Activated CD8-positive, alpha-beta T cell treated with anti-CD3 and anti-CD28 coated beads for 36 hours (primary cell): ENCODE results near the gene CCL24. TPM values are rescaled to one million over a fixed set of nuclear protein-coding genes. Genes with fewer than 3 reads are reported as not detected.

Experiments
- ATAC-seq: fragments of 200-7000 bp; cut with Tn5 transposase; one replicate; pipeline ENCODE4 v1.10.0; 2021; ENCODE audit warnings: mild to moderate bottlenecking, moderate library complexity
- CTCF ChIA-PET: fragments of 350-600 bp; sonication (Branson Sonifier 250); formaldehyde crosslinking; loops from one replicate; lab custom pipeline; 2021; ENCODE audit warnings: antibody characterized with exemption; lab: Charles Lee
- POLR2A ChIA-PET: fragments of 350-600 bp; sonication (Branson Sonifier 250); formaldehyde crosslinking; loops from one replicate; lab custom pipeline; 2021; ENCODE audit warnings: antibody characterized with exemption; lab: Charles Lee
- DNase-seq: peaks from one replicate; pipeline ENCODE4 v3.0.0-alpha.2; 2020
- H3K27ac Mint-ChIP-seq: one replicate; pipeline ENCODE4 v1.8.0; 2021; ENCODE audit warnings: mild to moderate bottlenecking, mixed read lengths
- H3K27me3 Mint-ChIP-seq: one replicate; pipeline ENCODE4 v1.8.0; 2021; ENCODE audit warnings: mixed read lengths
- H3K36me3 Mint-ChIP-seq: one replicate; pipeline ENCODE4 v1.8.0; 2021; ENCODE audit warnings: low read depth, mixed read lengths
- H3K4me1 Mint-ChIP-seq: one replicate; pipeline ENCODE4 v1.8.0; 2021; ENCODE audit warnings: low read depth, mixed read lengths
- H3K4me3 Mint-ChIP-seq: one replicate; pipeline ENCODE4 v1.8.0; 2021; ENCODE audit warnings: mild to moderate bottlenecking, moderate library complexity, mixed read lengths
- H3K9me3 Mint-ChIP-seq: one replicate; pipeline ENCODE4 v1.8.0; 2021; ENCODE audit warnings: mixed read lengths
- CTCF ChIP-seq: fragments of 200-600 bp; IDR thresholded peaks from one replicate; pipeline ENCODE4 v1.8.0; 2022; ENCODE audit warnings: antibody characterized with exemption, mild to moderate bottlenecking
- intact Hi-C: fragments of 100-400 bp; cut with micrococcal nuclease; formaldehyde crosslinking; loops from one replicate; pipeline ENCODE4 v1.10.0; 2022
- total RNA-seq, 2 experiments: library from RNA; stranded (reverse); gene quantifications; one replicate each; pipeline ENCODE4 v1.2.3, GENCODE V29; 2021

CCL24 gene
- total RNA-seq, 2 experiments from 2014 or later: not detected

- peaks cover 4% of the 10 kb centered on the region for H3K27me3 Mint-ChIP-seq
- H3K27ac Mint-ChIP-seq: no peak overlapping the region
- peaks cover under 1% of the 10 kb centered on the region for H3K9me3 Mint-ChIP-seq
- ATAC-seq (no peak), DNase-seq (no peak)
- intact Hi-C loops: no loop called here
- no peak for TF ChIP-seq CTCF
- ChIA-PET CTCF (no interaction called here), POLR2A (no interaction called here)
- no peaks in the 10 kb centered on the region for H3K36me3 Mint-ChIP-seq
- peaks cover 2% of the 10 kb centered on the region for H3K4me1 Mint-ChIP-seq
- no peak overlapping the region for H3K4me3 Mint-ChIP-seq
Measured at GRCh38 chr7:75813084-75813483, 522 bp downstream of the CCL24 start.

GRCh38 chr7:75811894-75812678 lies 1.5 kb downstream of the CCL24 start:
- peaks cover 1% of the 10 kb centered on the region for H3K4me1 Mint-ChIP-seq
- no peaks in the 10 kb centered on the region for H3K36me3 Mint-ChIP-seq
- intact Hi-C loops: no loop called here
- peaks cover 2% of the 10 kb centered on the region for H3K9me3 Mint-ChIP-seq
- H3K27ac Mint-ChIP-seq: no peak overlapping the region
- DNase-seq (no peak), ATAC-seq (no peak)
- ChIA-PET POLR2A (no interaction called here), CTCF (no interaction called here)
- no peak overlapping the region for H3K4me3 Mint-ChIP-seq
- no peak for TF ChIP-seq CTCF
- H3K27me3 Mint-ChIP-seq: peaks cover 6% of the 10 kb centered on the region

GRCh38 chr7:75809396-75809795 lies 4.2 kb downstream of the CCL24 start:
- Mint-ChIP-seq H3K4me3 (no peak overlapping the region), H3K27me3 (peaks cover 6% of the 10 kb centered on the region), H3K4me1 (no peaks in the 10 kb centered on the region), H3K36me3 (no peaks in the 10 kb centered on the region), H3K27ac (no peak overlapping the region), H3K9me3 (peaks cover 10% of the 10 kb centered on the region)
- CTCF ChIA-PET: no interaction called here
- POLR2A ChIA-PET: no interaction called here
- intact Hi-C loops: no loop called here
- ATAC-seq (no peak), DNase-seq (no peak)
- no peak for TF ChIP-seq CTCF

GRCh38 chr7:75808106-75808505 lies 5.5 kb downstream of the CCL24 start:
- Mint-ChIP-seq H3K4me3 (no peak overlapping the region), H3K9me3 (peaks cover 10% of the 10 kb centered on the region), H3K4me1 (no peaks in the 10 kb centered on the region), H3K27ac (no peak overlapping the region), H3K27me3 (peaks cover 6% of the 10 kb centered on the region), H3K36me3 (no peaks in the 10 kb centered on the region)
- TF ChIP-seq CTCF: no peak
- intact Hi-C loops: no loop called here
- POLR2A ChIA-PET: no interaction called here
- DNase-seq (no peak), ATAC-seq (no peak)
- CTCF ChIA-PET: no interaction called here

GRCh38 chr7:75807452-75807851 lies 6.2 kb downstream of the CCL24 start:
- intact Hi-C loops: no loop called here
- ChIA-PET POLR2A (no interaction called here), CTCF (no interaction called here)
- no peak for ATAC-seq
- no peak for TF ChIP-seq CTCF
- Mint-ChIP-seq H3K27ac (no peak overlapping the region), H3K36me3 (no peaks in the 10 kb centered on the region), H3K27me3 (peaks cover 6% of the 10 kb centered on the region), H3K4me1 (no peaks in the 10 kb centered on the region), H3K4me3 (no peak overlapping the region), H3K9me3 (peaks cover 10% of the 10 kb centered on the region)
- no peak for DNase-seq
